ENCODE results near the gene MLPH.

MLPH gene

GRCh38 chr2:237449193-237449881 is 37.7 kb upstream of the MLPH start:
- H4K91ac ChIP-seq (ENCODE audit: low read length): peak overlapping the region; percentile 98
- peak overlapping the region; percentile 67 to 99 for H3K18ac ChIP-seq (ENCODE audit: low read depth in 1 of 2, low read length in 2 of 2)
- H3K23ac ChIP-seq (ENCODE audit: low read length in 2 of 2): peak overlapping the region in 1 of 2 experiments; percentile 5
- H3K27ac ChIP-seq (ENCODE audit: low read length, poor library complexity, severe bottlenecking): no peak overlapping the region
- peak; percentile 71 for DNase-seq
- no peak overlapping the region for H2BK5ac ChIP-seq (ENCODE audit: low read depth, low read length, poor library complexity, severe bottlenecking)
- H3K4me1 ChIP-seq (ENCODE audit: control insufficient read depth, insufficient read depth, low read depth, low read length): peaks cover 6% of the 10 kb centered on the region
- no peaks in the 10 kb centered on the region for H3K9me3 ChIP-seq (ENCODE audit: control insufficient read depth, low read length)
- H4K8ac ChIP-seq (ENCODE audit: low read length): peak overlapping the region; percentile 94
- H2AK5ac ChIP-seq (ENCODE audit: low read length, severe bottlenecking): no peak overlapping the region
- H2BK15ac ChIP-seq (ENCODE audit: low read depth, poor library complexity, severe bottlenecking): no peak overlapping the region
- H3K36me3 ChIP-seq (ENCODE audit: control insufficient read depth in 1 of 2, insufficient read depth in 2 of 2, low read depth in 1 of 2, low read length in 2 of 2): no peaks in the 10 kb centered on the region
- peak overlapping the region; percentile 99 for H2BK120ac ChIP-seq (ENCODE audit: low read depth, low read length)
- H3K4me3 ChIP-seq (ENCODE audit: insufficient read depth in 1 of 2, low read depth in 1 of 2, low read length in 2 of 2): no peak overlapping the region
- H3K27me3 ChIP-seq (ENCODE audit: control insufficient read depth in 1 of 2, insufficient read depth in 1 of 2, low read length in 2 of 2): no peaks in the 10 kb centered on the region
- WGBS: 38% methylated on average over 12 of the region's 13 CpGs
- H2AFZ ChIP-seq (ENCODE audit: low read depth, low read length): no peak overlapping the region
- no peak overlapping the region for H3K14ac ChIP-seq (ENCODE audit: low read length in 2 of 2)
- no peaks in the 10 kb centered on the region for H3K79me1 ChIP-seq (replicated peaks; ENCODE audit: low read length, poor library complexity, severe bottlenecking)
- H3K9ac ChIP-seq (ENCODE audit: low read length): no peak overlapping the region
- peak overlapping the region; percentile 91 to 92 for H3K4ac ChIP-seq (ENCODE audit: low read depth in 1 of 2, low read length in 2 of 2)
- no peak overlapping the region for H3K4me2 ChIP-seq (ENCODE audit: low read length, poor library complexity, severe bottlenecking)
- peak overlapping the region; percentile 95 to 99 for H2BK12ac ChIP-seq (ENCODE audit: low read length in 2 of 2)

DNA sequence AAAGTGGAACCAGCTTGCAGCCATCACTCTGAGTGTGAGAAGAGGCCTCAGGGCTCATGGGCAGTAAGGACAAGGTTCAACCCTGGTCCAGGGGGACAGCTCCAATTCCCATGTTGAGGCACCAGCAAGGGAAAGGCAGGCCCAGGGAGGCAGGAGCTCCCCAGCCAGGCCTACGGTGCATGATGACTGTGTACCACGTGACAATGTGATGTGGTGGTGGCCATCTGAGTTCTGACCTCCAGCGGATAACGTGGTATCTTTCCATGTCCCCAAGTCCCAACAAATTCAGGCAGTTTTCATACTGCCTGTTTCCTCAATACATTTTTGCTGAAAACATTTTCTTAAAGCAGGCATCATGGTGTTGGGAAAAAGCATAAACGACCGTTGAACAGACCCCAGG is 36.9 kb upstream of the MLPH start:
- H3K4me2 ChIP-seq (ENCODE audit: low read length, poor library complexity, severe bottlenecking): no peak overlapping the region
- no peak overlapping the region for H3K27ac ChIP-seq (ENCODE audit: low read length, poor library complexity, severe bottlenecking)
- H3K4ac ChIP-seq (ENCODE audit: low read depth in 1 of 2, low read length in 2 of 2): peak overlapping the region; percentile 91 to 95
- H3K14ac ChIP-seq (ENCODE audit: low read length in 2 of 2): peak overlapping the region in 1 of 2 experiments; percentile 84
- no peaks in the 10 kb centered on the region for H3K79me1 ChIP-seq (replicated peaks; ENCODE audit: low read length, poor library complexity, severe bottlenecking)
- H2AK5ac ChIP-seq (ENCODE audit: low read length, severe bottlenecking): no peak overlapping the region
- peaks cover 6% of the 10 kb centered on the region for H3K4me1 ChIP-seq (ENCODE audit: control insufficient read depth, insufficient read depth, low read depth, low read length)
- WGBS: 88% methylated on average over 6 of the region's 6 CpGs
- H3K27me3 ChIP-seq (ENCODE audit: control insufficient read depth in 1 of 2, insufficient read depth in 1 of 2, low read length in 2 of 2): no peaks in the 10 kb centered on the region
- H2AFZ ChIP-seq (ENCODE audit: low read depth, low read length): no peak overlapping the region
- no peaks in the 10 kb centered on the region for H3K36me3 ChIP-seq (ENCODE audit: control insufficient read depth in 1 of 2, insufficient read depth in 2 of 2, low read depth in 1 of 2, low read length in 2 of 2)
- H2BK12ac ChIP-seq (ENCODE audit: low read length in 2 of 2): peak overlapping the region; percentile 95 to 99
- no peak for DNase-seq
- H2BK15ac ChIP-seq (ENCODE audit: low read depth, poor library complexity, severe bottlenecking): no peak overlapping the region
- no peaks in the 10 kb centered on the region for H3K9me3 ChIP-seq (ENCODE audit: control insufficient read depth, low read length)
- H4K91ac ChIP-seq (ENCODE audit: low read length): peak overlapping the region; percentile 100
- peak overlapping the region; percentile 67 to 99 for H3K18ac ChIP-seq (ENCODE audit: low read depth in 1 of 2, low read length in 2 of 2)
- H2BK120ac ChIP-seq (ENCODE audit: low read depth, low read length): peak overlapping the region; percentile 66
- H2BK5ac ChIP-seq (ENCODE audit: low read depth, low read length, poor library complexity, severe bottlenecking): no peak overlapping the region
- no peak overlapping the region for H3K4me3 ChIP-seq (ENCODE audit: insufficient read depth in 1 of 2, low read depth in 1 of 2, low read length in 2 of 2)
- H3K23ac ChIP-seq (ENCODE audit: low read length in 2 of 2): no peak overlapping the region
- no peak overlapping the region for H3K9ac ChIP-seq (ENCODE audit: low read length)
- peak overlapping the region; percentile 92 for H4K8ac ChIP-seq (ENCODE audit: low read length)

GRCh38 chr2:237450583-237450982 is 36.5 kb upstream of the MLPH start:
- peak overlapping the region; percentile 99 for H4K91ac ChIP-seq (ENCODE audit: low read length)
- no peaks in the 10 kb centered on the region for H3K27me3 ChIP-seq (ENCODE audit: control insufficient read depth in 1 of 2, insufficient read depth in 1 of 2, low read length in 2 of 2)
- peak overlapping the region in 1 of 2 experiments; percentile 94 for H3K14ac ChIP-seq (ENCODE audit: low read length in 2 of 2)
- H2BK120ac ChIP-seq (ENCODE audit: low read depth, low read length): peak overlapping the region; percentile 66
- DNase-seq: no peak
- 96% methylated on average over 13 of the region's 13 CpGs for WGBS
- H3K27ac ChIP-seq (ENCODE audit: low read length, poor library complexity, severe bottlenecking): no peak overlapping the region
- H2BK12ac ChIP-seq (ENCODE audit: low read length in 2 of 2): peak overlapping the region; percentile 95 to 99
- no peak overlapping the region for H2AFZ ChIP-seq (ENCODE audit: low read depth, low read length)
- H3K4me1 ChIP-seq (ENCODE audit: control insufficient read depth, insufficient read depth, low read depth, low read length): peaks cover 6% of the 10 kb centered on the region
- no peaks in the 10 kb centered on the region for H3K79me1 ChIP-seq (replicated peaks; ENCODE audit: low read length, poor library complexity, severe bottlenecking)
- H2AK5ac ChIP-seq (ENCODE audit: low read length, severe bottlenecking): no peak overlapping the region
- no peak overlapping the region for H2BK5ac ChIP-seq (ENCODE audit: low read depth, low read length, poor library complexity, severe bottlenecking)
- no peaks in the 10 kb centered on the region for H3K9me3 ChIP-seq (ENCODE audit: control insufficient read depth, low read length)
- H3K4me2 ChIP-seq (ENCODE audit: low read length, poor library complexity, severe bottlenecking): no peak overlapping the region
- peak overlapping the region; percentile 91 to 95 for H3K4ac ChIP-seq (ENCODE audit: low read depth in 1 of 2, low read length in 2 of 2)
- no peak overlapping the region for H3K9ac ChIP-seq (ENCODE audit: low read length)
- H3K18ac ChIP-seq (ENCODE audit: low read depth in 1 of 2, low read length in 2 of 2): peak overlapping the region; percentile 67 to 93
- no peak overlapping the region for H3K4me3 ChIP-seq (ENCODE audit: insufficient read depth in 1 of 2, low read depth in 1 of 2, low read length in 2 of 2)
- peak overlapping the region; percentile 86 for H2BK15ac ChIP-seq (ENCODE audit: low read depth, poor library complexity, severe bottlenecking)
- peak overlapping the region; percentile 91 for H4K8ac ChIP-seq (ENCODE audit: low read length)
- H3K23ac ChIP-seq (ENCODE audit: low read length in 2 of 2): no peak overlapping the region
- H3K36me3 ChIP-seq (ENCODE audit: control insufficient read depth in 1 of 2, insufficient read depth in 2 of 2, low read depth in 1 of 2, low read length in 2 of 2): no peaks in the 10 kb centered on the region

DNA sequence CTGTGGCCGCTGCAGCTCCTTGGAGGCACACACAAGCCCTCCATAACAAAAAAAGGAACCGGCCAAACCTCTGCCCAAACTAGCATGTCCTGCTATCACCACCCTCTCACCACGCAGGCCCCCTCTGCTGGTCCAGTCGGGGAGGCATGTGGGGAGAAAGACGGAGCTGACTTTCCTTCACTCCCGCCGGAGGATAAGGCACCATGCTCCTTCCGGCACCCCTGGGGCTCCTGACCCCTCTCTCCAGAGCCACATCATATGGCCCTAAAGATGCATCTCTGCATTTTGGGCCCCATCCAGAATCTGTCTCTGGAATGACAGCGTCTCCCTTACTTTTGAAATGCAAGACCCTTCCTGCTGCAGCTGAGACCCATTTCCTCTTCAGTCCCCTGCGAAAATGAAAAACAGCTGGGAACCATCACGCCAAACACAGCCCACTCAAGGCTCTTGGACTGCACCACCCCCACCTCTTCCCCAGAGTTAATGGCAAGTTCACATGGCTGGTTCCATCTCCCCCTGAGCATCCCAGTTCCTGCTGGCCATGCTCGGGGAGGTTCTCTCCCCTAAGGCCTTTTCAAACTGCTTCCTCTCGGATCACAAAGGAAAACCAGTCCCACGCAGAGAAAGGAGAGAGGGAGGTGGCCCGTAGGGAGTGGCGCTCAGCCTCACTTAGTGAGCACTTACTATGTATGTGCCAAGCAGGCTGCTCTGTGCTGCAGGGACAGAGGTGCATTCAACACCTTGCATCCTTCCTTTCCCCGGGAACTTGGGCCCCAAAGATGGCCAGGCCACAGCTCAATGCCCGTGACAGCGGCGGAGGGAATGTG is 35.2 kb upstream of the MLPH start:
- no peak overlapping the region for H3K4me2 ChIP-seq (ENCODE audit: low read length, poor library complexity, severe bottlenecking)
- no peak overlapping the region for H2BK15ac ChIP-seq (ENCODE audit: low read depth, poor library complexity, severe bottlenecking)
- H3K4me1 ChIP-seq (ENCODE audit: control insufficient read depth, insufficient read depth, low read depth, low read length): peaks cover 10% of the 10 kb centered on the region
- 60% methylated on average over 20 of the region's 20 CpGs for WGBS
- H3K9ac ChIP-seq (ENCODE audit: low read length): no peak overlapping the region
- peak overlapping the region; percentile 66 for H2BK120ac ChIP-seq (ENCODE audit: low read depth, low read length)
- no peak overlapping the region for H2AFZ ChIP-seq (ENCODE audit: low read depth, low read length)
- H2BK12ac ChIP-seq (ENCODE audit: low read length in 2 of 2): peak overlapping the region; percentile 79 to 99
- DNase-seq: no peak
- H2BK5ac ChIP-seq (ENCODE audit: low read depth, low read length, poor library complexity, severe bottlenecking): no peak overlapping the region
- H3K14ac ChIP-seq (ENCODE audit: low read length in 2 of 2): peak overlapping the region in 1 of 2 experiments; percentile 88
- peak overlapping the region; percentile 84 to 97 for H3K4ac ChIP-seq (ENCODE audit: low read depth in 1 of 2, low read length in 2 of 2)
- H3K36me3 ChIP-seq (ENCODE audit: control insufficient read depth in 1 of 2, insufficient read depth in 2 of 2, low read depth in 1 of 2, low read length in 2 of 2): no peaks in the 10 kb centered on the region
- no peaks in the 10 kb centered on the region for H3K79me1 ChIP-seq (replicated peaks; ENCODE audit: low read length, poor library complexity, severe bottlenecking)
- peak overlapping the region; percentile 84 to 97 for H3K18ac ChIP-seq (ENCODE audit: low read depth in 1 of 2, low read length in 2 of 2)
- H3K27me3 ChIP-seq (ENCODE audit: control insufficient read depth in 1 of 2, insufficient read depth in 1 of 2, low read length in 2 of 2): no peaks in the 10 kb centered on the region
- H3K9me3 ChIP-seq (ENCODE audit: control insufficient read depth, low read length): no peaks in the 10 kb centered on the region
- H4K8ac ChIP-seq (ENCODE audit: low read length): peak overlapping the region; percentile 69
- peak overlapping the region; percentile 90 for H4K91ac ChIP-seq (ENCODE audit: low read length)
- H3K27ac ChIP-seq (ENCODE audit: low read length, poor library complexity, severe bottlenecking): no peak overlapping the region
- H3K23ac ChIP-seq (ENCODE audit: low read length in 2 of 2): no peak overlapping the region
- no peak overlapping the region for H2AK5ac ChIP-seq (ENCODE audit: low read length, severe bottlenecking)
- H3K4me3 ChIP-seq (ENCODE audit: insufficient read depth in 1 of 2, low read depth in 1 of 2, low read length in 2 of 2): no peak overlapping the region
